Esophagus squamous epithelium (tissue), 4 donors: ENCODE measurements around the gene BOK.
"Not testable (repeated sequence)": the region's sequence is repeated elsewhere in the genome, so short reads cannot be mapped to it uniquely, and the experiment has no call there.

Source experiments
- CTCF ChIP-seq, 6 experiments: fragments of 450-650 bp in 4 of 6; fragments of 200-600 bp in 2 of 6; sonication (generic) in 2 of 6; IDR thresholded peaks; one replicate each; pipeline ENCODE4 v1.5.1; 2016 to 2019; ENCODE audit warnings: antibody characterized with exemption in 6 of 6, mild to moderate bottlenecking in 4 of 6, moderate library complexity in 4 of 6
- POLR2A ChIP-seq, 4 donors: fragments of 450-650 bp; IDR thresholded peaks; one replicate each; pipeline ENCODE4 v1.6.1; 2017; ENCODE audit warnings: antibody characterized with exemption in 4 of 4, mild to moderate bottlenecking in 4 of 4, moderate library complexity in 3 of 4

- not testable (repeated sequence) for TF ChIP-seq CTCF, POLR2A (IDR thresholded peaks at IDR 0.05)
Observed at GRCh38 chr2:241525818-241526780, 32.4 kb upstream of the BOK start.
